HG03280 (cell line): ENCODE data around the gene FAM131C.

ENCODE experiments used
- ATAC-seq: cut with Tn5 transposase; IDR thresholded peaks from one replicate; pipeline ENCODE4 v1.9.1; 2021; ENCODE audit warnings: mild to moderate bottlenecking, moderate library complexity; ENCODE audit not compliant: unreplicated experiment

Gene FAM131C

GRCh38 chr1:16101623-16102022 lies 28.2 kb upstream of the FAM131C start:
- ATAC-seq = no peak

DNA sequence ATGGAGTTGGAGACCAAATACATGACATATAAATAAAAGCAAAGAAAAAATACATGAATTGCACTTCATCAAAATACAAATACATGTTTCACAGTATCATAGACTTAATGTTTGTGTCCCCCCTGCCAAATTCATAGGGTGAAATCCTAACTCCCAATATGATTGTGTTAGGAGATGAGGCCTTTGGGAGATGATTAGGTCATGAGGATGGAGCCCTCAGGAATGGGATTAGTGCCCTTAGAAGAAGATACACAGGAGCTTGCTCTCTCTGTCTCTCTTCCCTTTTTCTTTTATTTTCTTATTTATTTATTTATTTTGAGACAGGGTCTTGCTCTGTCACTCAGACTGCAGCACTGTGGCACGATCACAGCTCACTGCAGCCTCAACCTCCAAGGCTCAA lies 26.0 kb upstream of the FAM131C start:
- ATAC-seq = no peak

DNA sequence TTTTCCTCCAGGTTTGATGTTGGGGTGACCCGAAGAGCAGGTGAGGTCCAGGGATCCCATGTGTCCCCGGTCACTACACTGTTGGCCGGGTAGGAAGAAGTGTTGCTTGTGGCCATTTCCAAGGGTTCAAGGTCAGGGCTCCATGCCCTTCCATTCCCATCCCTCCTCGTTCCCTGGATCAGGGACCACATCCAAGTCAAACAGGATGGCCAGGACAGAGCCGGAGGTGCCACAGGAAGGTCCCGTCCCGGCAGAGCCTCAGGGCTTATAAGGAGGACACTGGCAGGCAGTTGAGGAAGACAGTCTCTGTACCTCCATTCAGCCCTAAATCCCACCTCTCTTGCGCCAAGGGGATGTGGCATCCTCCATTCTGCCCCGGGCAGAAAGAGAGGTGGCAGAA lies 22.0 kb upstream of the FAM131C start:
- ATAC-seq = no peak

DNA sequence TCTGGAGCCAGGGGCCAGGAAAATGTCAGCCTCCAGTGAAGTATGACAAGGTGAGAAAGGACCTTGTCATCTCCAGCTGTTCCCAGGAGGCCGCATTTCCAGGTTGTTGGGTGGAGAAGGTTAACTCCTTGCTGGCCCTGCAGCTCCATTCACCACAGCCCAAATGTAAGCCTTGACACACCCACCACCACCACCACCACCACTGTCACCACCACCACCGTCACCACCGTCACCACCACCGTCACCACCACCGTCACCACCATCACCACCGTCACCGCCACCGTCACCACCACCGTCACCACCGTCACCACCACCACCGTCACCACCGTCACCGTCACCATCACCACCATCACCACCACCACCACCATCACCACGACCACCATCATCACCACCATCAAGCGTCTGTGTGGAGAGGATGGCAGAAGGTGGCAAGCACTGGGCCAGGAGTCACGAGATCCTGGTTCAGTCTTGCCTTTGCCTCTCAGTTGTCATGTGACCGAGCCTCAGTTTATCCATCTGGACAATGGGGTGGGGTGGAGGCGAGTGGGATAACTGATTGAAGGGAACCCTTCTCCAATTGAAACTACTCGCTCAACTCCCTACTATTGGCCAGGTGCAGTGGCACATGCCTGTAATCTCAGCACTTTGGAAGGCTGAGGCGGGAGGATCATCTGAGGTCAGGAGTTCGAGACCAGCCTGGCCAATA lies 21.2 kb upstream of the FAM131C start:
- no peak for ATAC-seq

GRCh38 chr1:16093611-16094010 lies 20.2 kb upstream of the FAM131C start:
- ATAC-seq = no peak

GRCh38 chr1:16092923-16093511 lies 19.6 kb upstream of the FAM131C start:
- no peak for ATAC-seq

GRCh38 chr1:16092097-16092922 lies 18.9 kb upstream of the FAM131C start:
- ATAC-seq = no peak

- no peak for ATAC-seq
These were observed 17.8 kb upstream of the FAM131C start for GRCh38 chr1:16091296-16091695.

- no peak for ATAC-seq
These were observed 16.8 kb upstream of the FAM131C start for GRCh38 chr1:16090076-16090826.

- ATAC-seq = no peak
These were observed 15.5 kb upstream of the FAM131C start for GRCh38 chr1:16088996-16089395.

DNA sequence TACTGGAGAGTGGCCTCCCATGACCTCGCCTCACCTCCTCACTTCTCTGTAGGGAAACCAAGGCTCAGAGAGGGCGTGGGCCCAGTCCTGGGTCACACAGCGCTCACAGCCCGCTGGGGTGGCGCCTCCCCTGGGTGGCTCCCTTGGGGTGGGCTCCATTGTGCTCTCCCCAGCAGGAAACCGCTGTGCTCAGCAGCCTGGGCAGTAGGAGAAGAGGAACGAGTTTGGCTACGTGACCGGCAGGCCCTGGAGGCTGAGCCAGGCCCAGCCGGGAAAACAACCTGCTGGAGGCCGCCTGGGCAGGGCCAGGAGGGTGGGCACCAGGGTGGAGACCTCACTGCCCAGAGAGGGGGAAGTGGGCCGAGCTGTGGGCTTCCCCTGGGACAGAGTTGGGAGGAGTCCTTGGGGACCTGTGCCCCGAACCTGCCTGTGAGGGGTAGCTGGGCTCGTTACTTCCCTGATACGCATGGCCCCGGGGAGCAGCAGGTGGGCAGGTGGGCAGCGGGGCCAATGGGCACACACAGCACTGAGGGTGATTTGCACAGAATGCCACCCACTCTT lies 15.0 kb upstream of the FAM131C start:
- ATAC-seq = no peak

- ATAC-seq = no peak
These were observed 14.3 kb upstream of the FAM131C start for GRCh38 chr1:16087733-16088132.

- ATAC-seq = no peak
These were observed 12.1 kb upstream of the FAM131C start for GRCh38 chr1:16085522-16085921.

- ATAC-seq = no peak
These were observed 10.0 kb upstream of the FAM131C start for GRCh38 chr1:16083486-16083885.

- ATAC-seq = no peak
These were observed 9.0 kb upstream of the FAM131C start for GRCh38 chr1:16082283-16083038.

DNA sequence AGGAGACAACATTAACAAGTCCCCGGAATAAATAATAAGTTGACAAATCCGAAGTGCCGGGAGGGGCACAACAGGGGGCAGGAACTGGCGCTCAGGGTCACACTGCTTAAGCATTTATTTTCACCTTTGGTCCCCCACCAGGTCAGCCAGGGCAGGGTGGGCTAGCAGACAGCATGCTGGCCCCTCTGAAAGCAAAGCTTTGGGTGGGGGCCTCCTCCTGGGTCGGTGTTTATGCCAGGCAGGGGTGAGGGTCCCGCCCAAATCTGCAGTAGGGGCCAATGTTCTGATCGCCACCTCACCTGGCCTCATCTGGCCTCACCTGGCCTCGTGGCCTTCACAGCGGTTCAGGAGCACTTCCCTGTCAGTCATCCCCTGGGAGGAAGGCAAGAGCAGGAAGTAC lies 8.2 kb upstream of the FAM131C start:
- no peak for ATAC-seq

DNA sequence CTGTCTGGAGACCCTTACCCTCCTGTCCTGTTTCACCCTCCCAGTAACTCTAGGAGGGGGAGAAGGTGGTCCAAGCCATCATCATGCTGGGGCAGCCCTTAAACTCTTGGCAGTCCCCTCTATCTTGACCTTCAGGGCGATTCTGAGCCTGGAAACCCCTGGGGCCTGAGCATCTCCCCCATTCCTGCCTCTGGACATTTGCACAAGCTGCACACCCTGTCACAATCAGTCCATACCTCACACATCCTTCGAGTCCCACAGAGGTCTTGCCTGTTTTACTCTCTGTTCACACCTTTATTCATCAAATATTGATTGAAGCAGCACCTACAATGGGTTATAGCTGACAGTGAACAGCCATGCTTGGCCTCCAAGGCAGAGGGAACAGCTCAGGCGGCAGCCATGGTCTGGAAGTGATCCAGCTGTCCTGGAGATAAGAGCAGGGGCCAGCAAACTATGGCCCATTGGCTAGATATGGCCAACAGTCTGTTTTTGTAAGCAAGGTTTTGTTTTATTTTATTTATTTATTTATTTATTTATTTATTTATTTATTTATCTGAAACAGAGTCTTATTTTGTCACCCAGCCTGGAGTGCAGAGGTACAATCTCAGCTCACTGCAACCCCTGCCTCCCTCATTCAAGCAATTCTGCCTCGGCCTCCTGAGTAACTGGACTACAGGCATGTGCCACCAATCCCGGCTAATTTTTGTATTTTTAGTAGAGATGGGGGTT lies 7.1 kb upstream of the FAM131C start:
- ATAC-seq = no peak

GRCh38 chr1:16078925-16079656 lies 5.6 kb upstream of the FAM131C start:
- no peak for ATAC-seq
